Activated CD8-positive, alpha-beta T cell treated with anti-CD3 and anti-CD28 coated beads for 36 hours (primary cell): ENCODE data around the gene RNF212. TPM values are rescaled to one million over a fixed set of nuclear protein-coding genes. Genes with fewer than 3 reads are reported as not detected.
"Not testable (repeated sequence)": the region's sequence is repeated elsewhere in the genome, so short reads cannot be mapped to it uniquely, and the experiment has no call there.

Source experiments
- ATAC-seq: fragments of 200-7000 bp; cut with Tn5 transposase; one replicate; pipeline ENCODE4 v1.10.0; 2021; ENCODE audit warnings: mild to moderate bottlenecking, moderate library complexity
- CTCF ChIA-PET: fragments of 350-600 bp; sonication (Branson Sonifier 250); formaldehyde crosslinking; loops from one replicate; lab custom pipeline; 2021; ENCODE audit warnings: antibody characterized with exemption; lab: Charles Lee
- POLR2A ChIA-PET: fragments of 350-600 bp; sonication (Branson Sonifier 250); formaldehyde crosslinking; loops from one replicate; lab custom pipeline; 2021; ENCODE audit warnings: antibody characterized with exemption; lab: Charles Lee
- DNase-seq: peaks from one replicate; pipeline ENCODE4 v3.0.0-alpha.2; 2020
- H3K27ac Mint-ChIP-seq: one replicate; pipeline ENCODE4 v1.8.0; 2021; ENCODE audit warnings: mild to moderate bottlenecking, mixed read lengths
- H3K27me3 Mint-ChIP-seq: one replicate; pipeline ENCODE4 v1.8.0; 2021; ENCODE audit warnings: mixed read lengths
- H3K36me3 Mint-ChIP-seq: one replicate; pipeline ENCODE4 v1.8.0; 2021; ENCODE audit warnings: low read depth, mixed read lengths
- H3K4me1 Mint-ChIP-seq: one replicate; pipeline ENCODE4 v1.8.0; 2021; ENCODE audit warnings: low read depth, mixed read lengths
- H3K4me3 Mint-ChIP-seq: one replicate; pipeline ENCODE4 v1.8.0; 2021; ENCODE audit warnings: mild to moderate bottlenecking, moderate library complexity, mixed read lengths
- H3K9me3 Mint-ChIP-seq: one replicate; pipeline ENCODE4 v1.8.0; 2021; ENCODE audit warnings: mixed read lengths
- CTCF ChIP-seq: fragments of 200-600 bp; IDR thresholded peaks from one replicate; pipeline ENCODE4 v1.8.0; 2022; ENCODE audit warnings: antibody characterized with exemption, mild to moderate bottlenecking
- intact Hi-C: fragments of 100-400 bp; cut with micrococcal nuclease; formaldehyde crosslinking; loops from one replicate; pipeline ENCODE4 v1.10.0; 2022
- total RNA-seq, 2 experiments: library from RNA; stranded (reverse); gene quantifications; one replicate each; pipeline ENCODE4 v1.2.3, GENCODE V29; 2021

The RNF212 gene
- total RNA-seq, 2 experiments from 2014 or later = 3.0 to 3.3 TPM

- DNase-seq = peak; percentile 91
- H3K4me1 Mint-ChIP-seq = peaks cover 9% of the 10 kb centered on the region
- intact Hi-C loops = no loop called here
- peak overlapping the region; percentile 82 for H3K27ac Mint-ChIP-seq
- ChIA-PET CTCF (interaction anchor here (0.9 kb wide), 1 partner anchor 300 kb away, joined by 3 read pairs; no protein-coding TSS in a partner anchor), POLR2A (interaction anchor here (0.7 to 1.0 kb wide), 4 partner anchors 8 to 234 kb away, joined by 3 to 4 read pairs (median 3); partner anchors contain the start of gene MAEA)
- H3K4me3 Mint-ChIP-seq = peak overlapping the region; percentile 59
- no peaks in the 10 kb centered on the region for H3K9me3 Mint-ChIP-seq
- no peaks in the 10 kb centered on the region for H3K36me3 Mint-ChIP-seq
- peak; percentile 99 for ATAC-seq
- TF ChIP-seq CTCF = no peak
- peaks cover 3% of the 10 kb centered on the region for H3K27me3 Mint-ChIP-seq
Measured at GRCh38 chr4:1055721-1056590, 57.4 kb downstream of the RNF212 start.

GRCh38 chr4:1055243-1055701 is 58.1 kb downstream of the RNF212 start:
- peak; percentile 26 for ATAC-seq
- H3K9me3 Mint-ChIP-seq, H3K36me3 Mint-ChIP-seq, intact Hi-C loops, H3K27me3 Mint-ChIP-seq, H3K4me1 Mint-ChIP-seq: not testable (repeated sequence)
- Mint-ChIP-seq H3K4me3 (peak overlapping the region; percentile 59), H3K27ac (peak overlapping the region; percentile 82)
- DNase-seq = peak; percentile 26
- ChIA-PET CTCF (interaction anchor here (0.9 kb wide), 1 partner anchor 301 kb away, joined by 3 read pairs; no protein-coding TSS in a partner anchor), POLR2A (interaction anchor here (0.7 to 1.0 kb wide), 3 partner anchors 9 to 235 kb away, joined by 3 read pairs; partner anchors contain the start of gene MAEA)

- H3K4me1 Mint-ChIP-seq, H3K36me3 Mint-ChIP-seq, ATAC-seq, H3K4me3 Mint-ChIP-seq, intact Hi-C loops, H3K27ac Mint-ChIP-seq, DNase-seq, H3K27me3 Mint-ChIP-seq, H3K9me3 Mint-ChIP-seq: not testable (repeated sequence)
- ChIA-PET POLR2A (interaction anchor here (0.9 to 1.0 kb wide), 2 partner anchors 11 to 235 kb away, joined by 3 read pairs; partner anchors contain the start of gene MAEA), CTCF (interaction anchor here (0.9 kb wide), 1 partner anchor 301 kb away, joined by 3 read pairs; no protein-coding TSS in a partner anchor)
Measured at GRCh38 chr4:1054696-1055242, 58.6 kb downstream of the RNF212 start.

- H3K9me3 Mint-ChIP-seq, ATAC-seq, H3K4me3 Mint-ChIP-seq, DNase-seq, H3K27me3 Mint-ChIP-seq, CTCF ChIA-PET, H3K4me1 Mint-ChIP-seq, H3K27ac Mint-ChIP-seq, POLR2A ChIA-PET, H3K36me3 Mint-ChIP-seq, intact Hi-C loops: not testable (repeated sequence)
Measured at GRCh38 chr4:1053891-1054290, 59.5 kb downstream of the RNF212 start.

- ChIA-PET POLR2A (no interaction called here), CTCF (interaction anchor here (0.9 kb wide), 1 partner anchor 311 kb away, joined by 3 read pairs; no protein-coding TSS in a partner anchor)
- H3K27ac Mint-ChIP-seq = no peak overlapping the region
- H3K36me3 Mint-ChIP-seq = no peaks in the 10 kb centered on the region
- H3K9me3 Mint-ChIP-seq = no peaks in the 10 kb centered on the region
- DNase-seq (no peak), ATAC-seq (no peak)
- peaks cover 9% of the 10 kb centered on the region for H3K4me1 Mint-ChIP-seq
- H3K27me3 Mint-ChIP-seq = peaks cover 6% of the 10 kb centered on the region
- H3K4me3 Mint-ChIP-seq = no peak overlapping the region
- no peak for TF ChIP-seq CTCF
- intact Hi-C loops = no loop called here
Measured at GRCh38 chr4:1053080-1053661, 60.2 kb downstream of the RNF212 start.

GRCh38 chr4:1052231-1052671 is 61.1 kb downstream of the RNF212 start:
- ChIA-PET CTCF (interaction anchor here (0.9 kb wide), 1 partner anchor 310 kb away, joined by 3 read pairs; no protein-coding TSS in a partner anchor), POLR2A (no interaction called here)
- TF ChIP-seq CTCF = no peak
- ATAC-seq (no peak), DNase-seq (no peak)
- no peaks in the 10 kb centered on the region for H3K36me3 Mint-ChIP-seq
- H3K9me3 Mint-ChIP-seq = no peaks in the 10 kb centered on the region
- H3K27ac Mint-ChIP-seq = no peak overlapping the region
- H3K4me1 Mint-ChIP-seq = peaks cover 9% of the 10 kb centered on the region
- H3K4me3 Mint-ChIP-seq = no peak overlapping the region
- peaks cover 12% of the 10 kb centered on the region for H3K27me3 Mint-ChIP-seq
- intact Hi-C loops = no loop called here
